ENCODE measurements around the gene KCNQ2.

DNA sequence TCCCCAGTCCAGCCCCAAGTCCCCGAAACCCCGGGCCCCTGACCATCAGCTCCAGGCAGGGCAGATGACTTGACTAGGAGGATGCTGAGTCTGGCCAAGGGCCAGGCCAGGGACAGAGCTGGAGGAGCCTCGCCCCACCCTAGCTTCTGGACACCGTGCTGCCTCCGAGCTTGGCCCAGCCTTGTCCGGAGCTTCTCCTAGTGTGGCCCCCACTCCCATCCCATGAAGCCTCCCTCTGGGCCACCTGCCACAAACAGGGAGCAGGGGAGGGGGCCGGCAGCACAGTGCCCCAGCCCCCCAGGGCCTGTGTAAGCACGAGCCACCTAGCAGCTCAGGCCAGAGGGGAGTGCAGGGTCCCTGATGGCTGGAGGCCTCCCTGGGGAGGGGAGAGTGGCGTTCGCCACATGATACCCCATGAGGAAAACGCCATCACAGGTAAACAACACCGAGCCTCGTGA lies 21.1 kb upstream of the KCNQ2 start:
- TF ChIP-seq, protein P1, sequence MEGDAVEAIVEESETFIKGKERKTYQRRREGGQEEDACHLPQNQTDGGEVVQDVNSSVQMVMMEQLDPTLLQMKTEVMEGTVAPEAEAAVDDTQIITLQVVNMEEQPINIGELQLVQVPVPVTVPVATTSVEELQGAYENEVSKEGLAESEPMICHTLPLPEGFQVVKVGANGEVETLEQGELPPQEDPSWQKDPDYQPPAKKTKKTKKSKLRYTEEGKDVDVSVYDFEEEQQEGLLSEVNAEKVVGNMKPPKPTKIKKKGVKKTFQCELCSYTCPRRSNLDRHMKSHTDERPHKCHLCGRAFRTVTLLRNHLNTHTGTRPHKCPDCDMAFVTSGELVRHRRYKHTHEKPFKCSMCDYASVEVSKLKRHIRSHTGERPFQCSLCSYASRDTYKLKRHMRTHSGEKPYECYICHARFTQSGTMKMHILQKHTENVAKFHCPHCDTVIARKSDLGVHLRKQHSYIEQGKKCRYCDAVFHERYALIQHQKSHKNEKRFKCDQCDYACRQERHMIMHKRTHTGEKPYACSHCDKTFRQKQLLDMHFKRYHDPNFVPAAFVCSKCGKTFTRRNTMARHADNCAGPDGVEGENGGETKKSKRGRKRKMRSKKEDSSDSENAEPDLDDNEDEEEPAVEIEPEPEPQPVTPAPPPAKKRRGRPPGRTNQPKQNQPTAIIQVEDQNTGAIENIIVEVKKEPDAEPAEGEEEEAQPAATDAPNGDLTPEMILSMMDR (conservative IDR thresholded peaks at IDR 0.05): no peak
- TF ChIP-seq EZH2 (IDR thresholded peaks at IDR 0.05; ENCODE audit: low read depth): no peak
